ENCODE data around the gene ALDH3A1. TPM values are rescaled to one million over a fixed set of nuclear protein-coding genes. Genes with fewer than 3 reads are reported as not detected.

The ALDH3A1 gene
- total and polyA plus RNA-seq, 9 of the 15 experiments (the other 6 are each of a cell fraction or from before 2014, with no cell fraction given), result not detected

DNA sequence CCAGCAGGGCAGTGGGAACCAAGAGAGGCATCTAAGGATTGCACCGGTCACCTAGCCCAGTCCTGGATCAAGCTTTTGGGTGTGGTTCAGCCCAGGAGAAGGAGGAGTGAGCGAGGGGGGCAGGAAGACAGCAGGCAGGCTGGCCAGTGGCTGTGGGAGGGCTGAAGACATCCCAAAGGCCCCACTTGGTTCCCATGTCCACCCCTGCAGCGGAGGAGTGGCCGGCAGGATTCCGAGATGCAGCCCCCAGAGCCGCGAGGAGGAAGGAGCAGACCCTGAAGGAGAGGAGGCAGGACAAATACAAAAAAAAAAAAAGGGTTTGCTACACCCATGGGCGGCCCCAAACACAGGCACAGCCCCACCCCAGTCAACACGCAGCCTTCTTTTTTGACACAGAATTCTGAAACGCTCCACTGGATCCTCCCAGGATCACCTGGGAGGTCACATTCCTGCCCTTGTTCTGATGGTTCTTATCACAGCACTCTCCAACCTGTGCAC is 30.6 kb downstream of the ALDH3A1 start:
- DNase-seq (ENCODE audit: extremely low read depth in 1 of 4, low spot score in 3 of 4), result no peak
- H3K9ac ChIP-seq (ENCODE audit: insufficient read depth in 1 of 2, low read depth in 2 of 2, low read length in 2 of 2), result no peak overlapping the region
- no peaks in the 10 kb centered on the region for H3K9me1 ChIP-seq (ENCODE audit: control insufficient read depth, insufficient read depth, low read length)
- WGBS (ENCODE audit: insufficient coverage, low coverage, missing lambda C conversion rate), result 3% methylated on average over 3 of the region's 10 CpGs
- H3K9me3 ChIP-seq (replicated peaks; ENCODE audit: control insufficient read depth, insufficient read depth, low read depth, low read length), result no peaks in the 10 kb centered on the region
- in situ Hi-C loops (cut with MboI), result no loop called here
- H2AFZ ChIP-seq (ENCODE audit: low read depth, low read length), result no peak overlapping the region
- peaks cover 0 to 51% of the 10 kb centered on the region in 2 experiments; a peak in 2 of 5 replicates for H3K27me3 ChIP-seq (ENCODE audit: control insufficient read depth in 2 of 2, insufficient read depth in 2 of 2, low read length in 2 of 2)
- FAIRE-seq, result no peak
- intact Hi-C loops (cut with micrococcal nuclease), result no loop called here
- no TSS peak for BruUV-seq (replicated peaks)
- no peak overlapping the region for H3K27ac ChIP-seq (ENCODE audit: extremely low read depth, low read depth, low read length)
- H3K4me3 ChIP-seq, result no peak overlapping the region
- H4K20me1 ChIP-seq (replicated peaks; ENCODE audit: control insufficient read depth, insufficient read depth, low read length), result no peaks in the 10 kb centered on the region
- H3K4me1 ChIP-seq (replicated peaks in 1 of 2; ENCODE audit: control insufficient read depth in 2 of 2, insufficient read depth in 2 of 2, low read length in 2 of 2), result peaks cover 0 to 6% of the 10 kb centered on the region in 2 experiments; a peak in 2 of 5 replicates
- POLR2A ChIA-PET, result interaction anchor here (0.6 kb wide), 1 partner anchor 357 kb away, joined by 4 read pairs; no protein-coding TSS in a partner anchor
- no peak for ATAC-seq
- no peak overlapping the region for H3K4me2 ChIP-seq (ENCODE audit: insufficient read depth, low read length)
- CTCF ChIA-PET (ENCODE audit: low intra/inter-chr PET ratio), result no interaction called here
- H3K79me2 ChIP-seq (ENCODE audit: control insufficient read depth, insufficient read depth, low read length), result no peaks in the 10 kb centered on the region
- no peaks in the 10 kb centered on the region for H3K36me3 ChIP-seq (ENCODE audit: control insufficient read depth, insufficient read depth, low read length)
- TF ChIP-seq, protein P1, sequence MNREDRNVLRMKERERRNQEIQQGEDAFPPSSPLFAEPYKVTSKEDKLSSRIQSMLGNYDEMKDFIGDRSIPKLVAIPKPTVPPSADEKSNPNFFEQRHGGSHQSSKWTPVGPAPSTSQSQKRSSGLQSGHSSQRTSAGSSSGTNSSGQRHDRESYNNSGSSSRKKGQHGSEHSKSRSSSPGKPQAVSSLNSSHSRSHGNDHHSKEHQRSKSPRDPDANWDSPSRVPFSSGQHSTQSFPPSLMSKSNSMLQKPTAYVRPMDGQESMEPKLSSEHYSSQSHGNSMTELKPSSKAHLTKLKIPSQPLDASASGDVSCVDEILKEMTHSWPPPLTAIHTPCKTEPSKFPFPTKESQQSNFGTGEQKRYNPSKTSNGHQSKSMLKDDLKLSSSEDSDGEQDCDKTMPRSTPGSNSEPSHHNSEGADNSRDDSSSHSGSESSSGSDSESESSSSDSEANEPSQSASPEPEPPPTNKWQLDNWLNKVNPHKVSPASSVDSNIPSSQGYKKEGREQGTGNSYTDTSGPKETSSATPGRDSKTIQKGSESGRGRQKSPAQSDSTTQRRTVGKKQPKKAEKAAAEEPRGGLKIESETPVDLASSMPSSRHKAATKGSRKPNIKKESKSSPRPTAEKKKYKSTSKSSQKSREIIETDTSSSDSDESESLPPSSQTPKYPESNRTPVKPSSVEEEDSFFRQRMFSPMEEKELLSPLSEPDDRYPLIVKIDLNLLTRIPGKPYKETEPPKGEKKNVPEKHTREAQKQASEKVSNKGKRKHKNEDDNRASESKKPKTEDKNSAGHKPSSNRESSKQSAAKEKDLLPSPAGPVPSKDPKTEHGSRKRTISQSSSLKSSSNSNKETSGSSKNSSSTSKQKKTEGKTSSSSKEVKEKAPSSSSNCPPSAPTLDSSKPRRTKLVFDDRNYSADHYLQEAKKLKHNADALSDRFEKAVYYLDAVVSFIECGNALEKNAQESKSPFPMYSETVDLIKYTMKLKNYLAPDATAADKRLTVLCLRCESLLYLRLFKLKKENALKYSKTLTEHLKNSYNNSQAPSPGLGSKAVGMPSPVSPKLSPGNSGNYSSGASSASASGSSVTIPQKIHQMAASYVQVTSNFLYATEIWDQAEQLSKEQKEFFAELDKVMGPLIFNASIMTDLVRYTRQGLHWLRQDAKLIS (CRISPR knock-in tag; IDR thresholded peaks at IDR 0.05), result no peak
- TF ChIP-seq ZBTB17 (CRISPR knock-in tag; IDR thresholded peaks at IDR 0.05), result no peak
- no peak for TF ChIP-seq MCM7 (IDR thresholded peaks at IDR 0.05)
- TF ChIP-seq ZFP36 (IDR thresholded peaks at IDR 0.05; ENCODE audit: low read depth, low read length, partially characterized antibody), result no peak
- TF ChIP-seq DMBX1 (CRISPR knock-in tag; IDR thresholded peaks at IDR 0.05; ENCODE audit: borderline replicate concordance), result no peak
- TF ChIP-seq, protein P2, sequence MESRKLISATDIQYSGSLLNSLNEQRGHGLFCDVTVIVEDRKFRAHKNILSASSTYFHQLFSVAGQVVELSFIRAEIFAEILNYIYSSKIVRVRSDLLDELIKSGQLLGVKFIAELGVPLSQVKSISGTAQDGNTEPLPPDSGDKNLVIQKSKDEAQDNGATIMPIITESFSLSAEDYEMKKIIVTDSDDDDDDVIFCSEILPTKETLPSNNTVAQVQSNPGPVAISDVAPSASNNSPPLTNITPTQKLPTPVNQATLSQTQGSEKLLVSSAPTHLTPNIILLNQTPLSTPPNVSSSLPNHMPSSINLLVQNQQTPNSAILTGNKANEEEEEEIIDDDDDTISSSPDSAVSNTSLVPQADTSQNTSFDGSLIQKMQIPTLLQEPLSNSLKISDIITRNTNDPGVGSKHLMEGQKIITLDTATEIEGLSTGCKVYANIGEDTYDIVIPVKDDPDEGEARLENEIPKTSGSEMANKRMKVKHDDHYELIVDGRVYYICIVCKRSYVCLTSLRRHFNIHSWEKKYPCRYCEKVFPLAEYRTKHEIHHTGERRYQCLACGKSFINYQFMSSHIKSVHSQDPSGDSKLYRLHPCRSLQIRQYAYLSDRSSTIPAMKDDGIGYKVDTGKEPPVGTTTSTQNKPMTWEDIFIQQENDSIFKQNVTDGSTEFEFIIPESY (CRISPR knock-in tag; IDR thresholded peaks at IDR 0.05), result no peak
- TF ChIP-seq RNF219 (CRISPR knock-in tag; IDR thresholded peaks at IDR 0.05), result no peak
- TF ChIP-seq ZNF444 (CRISPR knock-in tag; IDR thresholded peaks at IDR 0.05), result no peak
- TF ChIP-seq TAF1 (IDR thresholded peaks at IDR 0.05; ENCODE audit: control insufficient read depth, extremely low read depth, insufficient read depth, low read length, severe bottlenecking), result no peak
- TF ChIP-seq E4F1 (CRISPR knock-in tag; IDR thresholded peaks at IDR 0.05; ENCODE audit: borderline replicate concordance), result no peak
- TF ChIP-seq RCOR1 (IDR thresholded peaks at IDR 0.05; ENCODE audit: borderline replicate concordance in 1 of 2, low read depth in 2 of 2, low read length in 2 of 2), result no peak
- TF ChIP-seq NFRKB (IDR thresholded peaks at IDR 0.05; ENCODE audit: low read depth), result no peak

Measured in K562 (cell line).